GM10847 (cell line): ENCODE data around the gene ALDH1L2.

Source experiments
- POLR2A ChIP-seq: IDR thresholded peaks from 2 replicates; pipeline ENCODE4 v1.6.1; 2011; ENCODE audit not compliant: insufficient read length; ENCODE audit errors: extremely low read depth

The ALDH1L2 gene

DNA sequence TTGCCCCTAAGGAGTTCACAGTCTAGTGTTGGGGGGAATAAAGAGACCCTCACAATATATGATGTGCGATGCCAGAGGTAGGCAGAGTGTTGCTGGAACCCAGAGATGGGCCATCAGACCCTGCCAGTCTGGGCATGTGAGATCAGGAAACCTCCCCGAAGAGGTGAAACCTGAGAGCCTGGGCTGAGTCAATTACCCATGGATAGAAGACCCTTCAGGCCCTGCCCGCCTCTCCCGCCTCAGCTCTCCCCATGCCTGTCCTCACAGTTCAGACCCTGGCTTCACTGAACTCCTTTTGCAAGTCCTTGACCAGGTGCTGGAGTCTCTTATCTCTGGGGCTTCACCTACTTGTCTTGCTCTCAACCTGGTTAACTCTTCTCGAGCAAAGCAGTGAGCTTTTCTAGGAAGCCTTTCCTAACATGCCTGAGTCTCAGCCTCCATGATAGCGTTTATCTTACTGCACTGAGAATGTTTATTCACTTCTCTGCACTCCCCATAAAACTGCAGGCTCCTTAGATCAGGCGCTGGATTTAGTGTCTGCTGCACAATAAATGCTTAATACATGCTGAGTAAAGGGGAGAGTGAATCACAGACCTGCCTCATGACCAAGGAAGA, 19.6 kb downstream of the ALDH1L2 start:
- TF ChIP-seq POLR2A = no peak

DNA sequence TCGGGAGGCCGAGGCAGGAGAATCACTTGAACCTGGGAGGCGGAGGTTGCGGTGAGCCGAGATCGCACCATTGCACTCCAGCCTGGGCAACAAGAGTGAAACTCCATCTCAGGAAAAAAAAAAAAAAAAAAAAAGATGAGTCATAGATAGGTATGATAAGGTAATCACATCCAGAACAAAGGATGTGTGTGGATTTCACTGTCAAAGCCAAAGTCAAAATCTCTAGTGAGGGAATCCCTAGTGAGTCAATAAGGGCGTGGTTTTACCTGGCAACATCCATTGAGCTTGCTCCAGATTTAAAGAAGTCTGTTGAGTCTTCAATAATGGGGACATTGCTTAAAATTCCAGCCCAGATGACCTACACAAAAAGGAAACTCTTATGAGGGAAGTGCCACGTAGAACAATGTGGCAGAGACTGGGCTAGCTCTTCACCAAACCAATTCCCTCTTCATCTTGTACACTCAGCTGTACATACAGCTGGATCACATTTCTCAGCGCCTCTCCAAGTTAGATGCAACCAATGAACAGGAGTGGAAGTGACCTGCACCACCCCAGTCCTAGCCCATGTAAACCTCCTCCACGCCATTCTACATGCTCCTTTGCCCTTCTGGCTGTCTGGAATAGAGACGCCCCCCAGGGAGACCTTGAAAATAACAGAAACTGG, 23.4 kb downstream of the ALDH1L2 start:
- TF ChIP-seq POLR2A = no peak

DNA sequence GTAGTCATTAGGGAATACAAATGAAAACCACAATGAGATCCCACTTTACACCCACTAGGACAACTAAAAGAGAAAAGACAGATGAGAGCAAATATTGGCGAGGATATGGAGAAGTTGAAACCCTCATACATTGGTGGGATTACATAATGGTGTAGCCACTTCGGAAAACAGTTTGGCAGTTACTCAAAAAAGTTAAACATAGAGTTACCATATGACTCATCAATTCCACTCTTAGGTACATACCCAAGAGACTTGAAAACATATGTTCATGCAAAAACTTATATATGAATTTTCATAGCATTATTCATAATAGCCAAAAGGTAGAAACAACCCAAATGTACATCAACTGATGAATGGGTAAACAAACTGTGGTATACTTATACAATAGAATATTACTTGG, 27.1 kb downstream of the ALDH1L2 start:
- no peak for TF ChIP-seq POLR2A

DNA sequence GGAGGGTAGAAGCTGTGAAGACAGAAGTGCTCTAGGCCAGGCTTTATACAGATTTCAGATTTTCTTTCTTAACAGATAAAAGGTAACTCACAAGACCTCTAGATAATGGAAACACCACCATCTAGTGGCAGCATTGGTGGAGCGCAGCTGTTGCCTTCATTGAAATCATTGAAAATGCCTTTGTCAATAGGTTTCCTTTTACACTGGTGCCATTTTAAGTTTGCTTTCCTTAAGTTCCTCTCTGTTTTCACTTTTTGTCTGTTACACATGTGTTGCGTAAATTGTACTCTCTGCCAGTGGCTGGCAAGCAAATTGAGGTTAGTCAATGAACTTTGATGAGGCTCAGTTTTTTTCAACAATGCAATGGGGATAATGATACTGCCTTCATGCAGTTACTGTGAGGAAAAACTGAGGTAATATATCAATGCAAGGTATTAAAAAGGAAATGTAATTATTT, 31.1 kb downstream of the ALDH1L2 start:
- no peak for TF ChIP-seq POLR2A

DNA sequence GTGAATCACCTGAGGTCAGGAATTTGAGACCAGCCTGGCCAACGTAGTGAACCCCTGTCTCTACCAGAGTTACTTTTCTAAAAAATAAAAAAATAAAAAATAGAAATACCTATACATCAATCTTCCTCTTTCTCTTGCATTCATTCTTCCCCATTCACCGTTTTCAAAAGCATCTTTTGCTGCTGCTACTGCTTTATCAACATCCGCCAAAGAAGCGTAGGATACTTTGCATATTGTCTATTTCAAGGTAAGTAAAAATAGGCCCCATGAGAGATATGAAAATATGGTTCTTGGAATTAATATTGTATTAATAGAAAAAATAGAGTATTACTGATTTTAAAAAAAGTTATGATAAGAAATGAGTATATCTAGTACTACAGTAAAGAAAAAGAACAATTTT, 32.3 kb downstream of the ALDH1L2 start:
- no peak for TF ChIP-seq POLR2A

DNA sequence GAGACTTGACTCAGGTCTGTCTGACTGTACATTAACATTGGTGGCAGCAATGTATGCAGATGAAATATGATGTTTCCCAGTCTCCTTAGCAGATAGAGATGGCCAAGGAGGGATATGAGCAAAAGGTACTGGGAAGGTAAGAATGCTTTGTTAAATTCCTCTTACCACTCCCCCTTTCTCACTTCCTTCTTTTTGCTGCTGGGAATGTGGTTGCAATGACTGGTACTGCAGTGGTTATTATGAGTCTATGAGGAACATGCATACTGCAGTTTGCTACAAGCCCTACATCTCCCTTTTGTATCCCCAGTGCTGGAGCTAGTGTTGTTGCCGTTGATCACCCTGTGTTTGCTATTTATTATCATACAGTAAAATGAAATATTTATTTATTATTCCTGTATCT, 35.9 kb downstream of the ALDH1L2 start:
- TF ChIP-seq POLR2A = no peak

DNA sequence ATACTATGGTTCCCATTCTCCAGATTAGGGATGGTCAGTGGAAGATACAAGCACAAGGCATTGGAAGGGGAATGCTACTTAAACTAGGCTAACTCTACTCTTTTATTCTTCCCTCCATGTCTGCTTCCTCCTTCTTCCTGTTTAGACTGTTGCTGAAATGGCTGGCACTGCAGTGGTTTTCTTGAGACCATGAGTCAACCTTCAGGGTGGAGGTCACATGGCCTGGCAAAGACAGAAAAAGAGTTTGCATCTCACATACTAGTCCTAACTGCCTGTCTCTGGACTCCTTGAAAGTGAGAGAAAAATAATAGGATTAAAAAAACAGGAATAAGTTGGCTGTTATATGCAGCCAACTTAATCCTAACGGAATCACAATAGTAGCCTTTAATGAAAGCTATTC, 37.0 kb downstream of the ALDH1L2 start:
- no peak for TF ChIP-seq POLR2A

DNA sequence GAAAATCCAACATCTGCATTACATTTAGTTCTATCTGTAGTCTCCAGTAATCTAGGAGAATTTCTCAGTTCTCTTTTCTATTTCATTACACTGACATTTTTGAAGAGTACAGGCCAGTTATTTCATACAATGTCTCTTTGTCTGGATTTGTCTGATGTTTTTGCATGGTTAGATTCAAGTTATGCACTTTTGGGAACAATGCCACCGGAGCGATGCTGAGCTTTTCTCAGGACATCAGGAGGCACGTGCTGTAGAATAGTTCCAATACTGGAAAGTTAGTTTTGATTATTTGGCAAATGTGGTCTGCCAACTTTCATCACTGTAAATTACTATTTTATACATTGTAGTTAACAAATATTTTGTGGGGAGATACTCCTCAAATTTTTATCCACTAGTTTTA, 43.1 kb downstream of the ALDH1L2 start:
- TF ChIP-seq POLR2A = no peak

DNA sequence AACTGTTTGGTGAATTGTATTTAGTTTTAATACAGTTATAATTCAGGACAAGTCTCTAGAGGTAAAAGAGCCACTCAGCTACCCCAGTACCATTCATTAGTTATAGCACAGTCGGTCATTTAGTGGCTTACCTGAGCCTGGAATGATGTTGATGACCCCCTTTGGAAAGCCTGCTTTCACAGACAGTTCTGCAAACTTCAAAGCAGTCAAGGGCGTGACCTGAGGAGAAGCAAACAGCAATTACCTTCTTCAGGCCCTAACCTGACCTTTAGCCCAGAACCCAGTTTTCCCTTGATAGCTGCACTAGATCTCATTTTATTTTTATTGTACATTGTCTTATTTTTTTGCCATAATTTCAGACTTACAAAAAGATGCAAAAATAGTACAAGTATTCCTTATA, 43.8 kb downstream of the ALDH1L2 start:
- TF ChIP-seq POLR2A = no peak

DNA sequence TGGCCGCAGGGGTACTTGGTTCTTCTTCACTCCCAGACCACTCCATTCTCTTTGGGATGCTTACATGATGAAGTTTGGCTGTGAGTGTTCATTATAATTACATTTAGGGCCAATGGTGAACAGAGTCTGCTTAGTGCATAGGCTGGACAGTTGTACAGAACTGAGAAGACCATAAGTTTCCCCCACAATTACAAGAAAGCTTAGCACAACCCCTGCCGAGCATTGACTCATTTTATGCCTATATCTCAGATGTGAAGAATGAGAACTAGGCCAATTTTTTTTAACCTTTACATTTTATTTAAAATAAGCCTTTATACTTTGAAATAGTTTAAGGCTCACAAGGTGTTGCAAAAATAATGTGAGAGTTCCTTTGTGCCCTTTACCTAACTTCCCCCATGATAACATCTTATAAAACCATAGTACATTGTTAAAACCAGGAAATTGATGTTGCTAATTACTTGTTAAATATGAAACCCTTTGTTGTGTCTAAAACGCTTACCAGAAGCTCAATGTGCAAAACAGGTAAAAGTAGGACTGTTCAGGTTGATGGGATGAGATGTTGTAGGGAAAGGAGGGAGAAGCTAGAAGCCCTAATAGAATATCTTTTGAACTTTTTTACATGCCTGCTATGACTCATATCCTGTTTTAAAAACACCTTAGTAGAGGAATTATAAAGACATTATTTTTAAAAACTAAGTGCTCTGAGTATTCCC, 47.2 kb downstream of the ALDH1L2 start:
- TF ChIP-seq POLR2A = no peak

DNA sequence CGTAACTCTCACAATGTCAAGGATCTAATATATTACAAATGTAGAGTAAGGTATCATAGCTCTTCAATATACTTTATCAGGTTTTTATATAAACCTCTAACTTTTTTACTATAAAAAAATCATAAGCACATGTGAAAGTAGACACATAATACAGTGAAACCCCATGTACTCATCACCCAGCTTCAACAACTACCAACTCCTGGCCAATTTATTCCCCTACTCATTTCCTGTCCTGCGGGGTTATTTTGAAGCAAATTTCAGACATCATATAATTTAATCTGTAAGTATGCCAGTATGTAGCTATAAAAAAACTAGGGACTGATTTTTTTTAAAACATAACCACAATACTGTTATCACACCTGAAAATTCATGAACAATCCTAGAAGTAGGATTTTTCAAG, 50.4 kb downstream of the ALDH1L2 start:
- no peak for TF ChIP-seq POLR2A

DNA sequence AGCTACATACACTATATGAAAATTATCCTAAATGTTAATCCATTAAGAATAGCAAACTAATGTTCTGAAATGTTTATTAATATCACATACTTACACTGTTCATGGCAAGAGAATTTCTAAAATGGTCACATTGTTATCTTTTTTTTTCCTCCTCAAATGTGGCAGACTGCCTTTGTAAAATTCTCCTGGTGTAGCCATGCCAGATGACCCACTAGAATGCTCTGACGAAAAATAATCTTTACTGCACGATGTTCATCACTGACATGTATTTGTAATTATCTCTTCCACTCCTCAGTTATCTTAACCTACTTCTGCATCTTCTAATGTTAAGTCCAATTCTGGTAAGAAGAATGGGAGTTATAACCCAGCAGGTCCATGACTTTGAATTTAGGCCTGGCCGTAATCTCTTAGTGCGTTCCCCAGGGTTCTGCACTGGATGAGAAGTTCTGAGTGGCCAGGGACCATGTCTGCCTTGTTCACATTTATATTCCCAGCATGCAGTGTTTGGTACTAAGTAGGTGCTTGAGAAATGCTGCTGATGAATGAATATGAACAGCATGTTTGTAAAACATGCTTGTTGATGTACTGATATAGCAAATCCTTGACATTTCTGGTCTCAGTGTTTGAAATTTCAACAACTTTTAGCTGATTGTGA, 51.4 kb downstream of the ALDH1L2 start:
- no peak for TF ChIP-seq POLR2A

DNA sequence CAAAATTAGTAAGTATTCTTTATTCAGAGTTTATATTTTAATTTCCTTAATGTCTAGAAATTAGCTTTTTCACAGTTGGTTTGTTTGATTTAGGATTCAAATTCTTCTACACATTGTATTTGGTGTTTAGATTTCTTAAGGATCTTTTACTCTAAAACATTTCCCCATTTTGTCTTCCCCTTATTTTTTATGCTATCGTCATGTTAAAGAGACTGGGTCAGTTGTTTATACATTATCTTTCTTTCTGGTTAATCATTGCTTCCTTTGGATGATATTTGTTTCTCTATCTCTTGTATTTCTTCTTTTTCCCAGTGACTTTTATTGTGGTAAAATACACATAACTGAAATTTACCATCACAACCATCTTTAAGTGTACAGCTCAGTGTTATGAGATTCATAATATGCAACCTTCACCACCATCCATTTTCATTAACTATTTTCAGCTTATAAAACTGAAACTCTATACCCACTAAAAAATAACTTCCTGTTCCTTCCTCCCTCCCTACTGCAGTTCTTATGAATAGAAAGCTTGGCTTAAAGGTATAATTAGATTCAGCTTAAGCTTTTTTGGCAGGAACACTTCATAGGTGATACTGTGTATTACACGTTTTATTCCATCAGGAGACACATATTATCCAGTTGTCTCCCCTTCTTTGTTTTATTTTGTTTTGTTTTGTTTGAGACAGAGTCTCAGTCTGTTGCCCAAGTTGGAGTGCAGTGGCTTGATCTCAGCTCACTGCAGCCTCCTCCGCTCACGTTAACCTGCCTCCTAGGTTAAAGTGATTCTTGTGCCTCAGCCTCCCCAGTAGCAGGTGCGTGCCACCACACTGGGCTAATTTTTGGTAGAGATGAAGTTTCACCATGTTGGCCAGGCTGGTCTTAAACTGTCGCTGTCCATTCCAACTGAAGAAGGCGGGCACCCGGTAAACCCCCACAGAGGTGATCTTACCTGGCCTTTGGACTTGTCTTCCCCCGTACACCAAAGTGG, 53.1 kb downstream of the ALDH1L2 start:
- no peak for TF ChIP-seq POLR2A

DNA sequence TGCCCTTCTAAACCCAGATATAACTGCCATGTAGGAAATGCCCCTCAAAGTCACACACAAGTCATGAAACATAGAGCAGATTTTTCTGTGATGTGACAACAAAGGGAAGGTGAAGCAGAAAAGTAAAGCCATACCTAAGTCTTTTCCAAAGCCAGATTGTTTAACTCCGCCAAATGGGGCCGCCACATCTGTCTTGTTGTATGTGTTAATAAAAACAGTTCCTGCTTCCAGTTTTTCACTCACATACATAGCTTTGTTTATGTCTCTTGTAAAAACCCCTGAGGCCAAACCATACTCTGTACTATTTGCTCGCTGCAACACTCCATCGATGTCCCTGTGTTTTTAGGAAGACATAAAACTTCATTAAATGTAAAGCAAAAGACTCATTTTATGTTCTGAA, 57.8 kb downstream of the ALDH1L2 start:
- no peak for TF ChIP-seq POLR2A

DNA sequence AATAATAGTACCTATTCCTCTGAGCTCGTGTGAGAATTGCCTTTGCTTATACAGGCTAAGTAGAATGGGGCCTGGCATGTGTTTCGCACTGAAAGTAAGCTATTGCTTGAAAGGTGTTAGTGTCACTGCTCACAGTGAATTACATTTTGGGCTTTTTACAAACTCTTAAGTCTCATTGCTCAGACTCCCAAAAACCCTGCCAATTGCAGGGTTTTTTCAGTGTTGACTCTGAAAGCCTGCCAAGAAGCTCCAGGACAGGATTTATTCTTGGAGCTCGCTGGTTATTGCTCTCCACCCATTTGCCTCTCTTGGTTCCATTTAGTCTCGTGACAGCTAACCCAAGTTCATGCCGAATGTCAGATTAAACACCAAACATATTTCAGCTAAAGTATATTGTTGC, 58.4 kb downstream of the ALDH1L2 start:
- TF ChIP-seq POLR2A = no peak

DNA sequence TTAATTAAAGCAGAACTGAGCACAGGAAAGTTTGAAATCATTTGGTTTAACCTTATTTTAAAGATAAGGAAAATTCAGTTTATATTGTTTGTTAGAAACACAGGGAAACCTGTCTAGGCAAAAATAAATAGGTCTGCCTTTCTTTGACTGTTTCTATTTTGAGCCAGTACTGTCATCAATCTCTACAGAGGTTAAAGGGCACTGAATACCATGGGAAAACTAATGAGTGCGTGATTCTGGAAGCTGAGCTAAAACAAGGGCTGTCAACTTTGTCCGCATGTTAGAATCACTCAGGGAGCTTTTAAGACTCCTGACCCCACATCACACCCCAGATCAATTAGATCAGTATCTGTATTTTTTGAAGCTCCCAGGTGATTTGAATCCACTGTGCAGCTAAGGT, 59.3 kb downstream of the ALDH1L2 start:
- TF ChIP-seq POLR2A = no peak
